ENCODE data around the gene ANAPC13.
A peak's percentile ranks its signal among the peaks of the same experiment; 100 is the strongest.

The ANAPC13 gene

DNA sequence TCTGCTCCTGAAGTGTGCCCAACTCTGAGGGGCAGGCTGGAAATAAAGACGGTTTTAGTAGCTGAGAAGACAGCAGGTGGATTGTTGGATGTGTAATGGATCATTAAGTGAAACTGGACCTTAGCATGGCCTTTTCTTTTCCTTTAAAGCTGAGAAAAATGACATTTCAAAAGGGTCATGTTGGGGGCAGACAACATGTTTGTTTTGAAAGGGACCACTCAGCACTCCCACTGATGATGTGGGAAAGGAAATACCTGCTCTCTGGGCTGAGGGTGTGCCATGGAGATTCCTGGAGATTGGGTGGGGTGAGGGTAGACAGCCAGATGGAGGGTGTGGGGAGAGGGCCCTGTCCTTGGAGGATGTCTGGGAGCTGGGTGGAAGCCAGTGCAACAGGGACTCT is 38.4 kb downstream of the ANAPC13 start:
- DNase-seq: no peak

- DNase-seq: no peak
Observed at GRCh38 chr3:134446800-134447199, 39.0 kb downstream of the ANAPC13 start.

- DNase-seq: peak; percentile 5
Observed at GRCh38 chr3:134445636-134446035, 40.1 kb downstream of the ANAPC13 start.

DNA sequence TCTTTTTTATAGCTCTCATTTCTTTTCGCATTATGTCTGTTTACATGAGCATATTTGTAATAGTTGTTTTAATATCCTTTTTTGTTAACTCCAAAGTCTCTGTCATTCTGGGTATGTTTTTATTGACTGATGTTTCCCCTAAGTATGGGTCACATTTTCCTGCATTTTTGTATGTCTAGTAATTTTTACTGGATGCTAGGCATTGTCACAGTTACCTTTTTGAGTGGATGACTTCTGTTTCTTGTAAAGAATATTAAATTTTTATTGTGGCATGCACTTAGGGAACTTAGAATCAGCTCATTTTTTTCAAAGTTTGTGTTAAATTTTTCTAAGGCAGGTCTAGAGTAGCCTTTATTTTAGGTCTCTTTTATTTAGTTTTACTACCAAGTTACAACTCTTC is 40.7 kb downstream of the ANAPC13 start:
- DNase-seq: no peak

- DNase-seq: no peak
Observed at GRCh38 chr3:134441821-134442220, 44.0 kb downstream of the ANAPC13 start.

- no peak for DNase-seq
Observed at GRCh38 chr3:134441321-134441720, 44.5 kb downstream of the ANAPC13 start.

- no peak for DNase-seq
Observed at GRCh38 chr3:134437211-134437752, 48.5 kb downstream of the ANAPC13 start.

DNA sequence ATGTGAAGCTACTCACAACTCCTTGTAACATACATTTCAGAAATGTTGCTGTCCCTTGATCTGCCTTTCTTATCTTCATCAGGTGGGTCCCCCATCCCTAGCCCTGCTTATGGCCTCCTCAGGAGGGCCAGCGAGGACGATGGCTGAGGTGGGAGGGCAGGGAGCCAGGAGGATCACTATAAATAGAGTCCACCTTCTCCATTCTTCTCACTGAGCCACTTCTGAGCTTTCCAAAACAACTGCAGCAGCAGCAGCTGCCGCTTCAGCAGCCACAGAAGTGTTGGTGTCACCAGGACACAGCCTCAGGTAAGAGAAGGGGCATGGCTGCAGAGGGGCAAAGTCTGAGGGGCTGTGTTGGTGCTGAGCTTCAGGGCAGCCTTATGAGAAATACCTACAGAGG is 53.5 kb downstream of the ANAPC13 start:
- no peak for DNase-seq

GRCh38 chr3:134430950-134431445 is 54.8 kb downstream of the ANAPC13 start:
- no peak for DNase-seq

GRCh38 chr3:134430174-134430573 is 55.6 kb downstream of the ANAPC13 start:
- DNase-seq: no peak

DNA sequence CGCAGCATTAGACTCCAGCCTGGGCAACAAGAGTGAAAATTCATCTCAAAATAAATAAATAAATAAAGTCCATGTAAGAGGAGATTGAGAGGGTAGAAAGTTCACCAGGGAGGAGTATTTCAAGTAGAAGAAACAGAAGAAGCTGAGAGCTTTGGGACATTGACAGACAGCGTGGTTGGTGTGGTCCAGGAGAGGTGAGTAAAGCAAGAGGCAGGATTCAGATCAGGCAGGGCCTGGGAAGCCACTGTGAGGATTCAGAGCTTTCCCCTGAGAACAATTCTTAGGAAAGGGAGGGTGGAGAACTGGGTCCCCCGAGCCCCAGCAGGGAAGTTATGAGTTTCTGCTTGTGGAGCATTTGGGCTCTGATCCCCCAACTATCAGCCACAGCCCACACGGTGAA is 57.4 kb downstream of the ANAPC13 start:
- no peak for DNase-seq

Data from NCI-H446 treated with DMSO at 0.1 percent for 48 hours (cell line).